Activated CD4-positive, alpha-beta T cell treated with anti-CD3 and anti-CD28 coated beads, Interleukin-2, amount 10 ng/mL, durations not matched to agents 7 days and 5 days (primary cell): ENCODE measurements around the gene MEGF11. TPM values are rescaled to one million over a fixed set of nuclear protein-coding genes. Genes with fewer than 3 reads are reported as not detected.

Source experiments
- CTCF ChIA-PET: fragments of 350-600 bp; sonication (Branson Sonifier 250); formaldehyde crosslinking; loops from one replicate; lab custom pipeline; 2021; ENCODE audit warnings: antibody characterized with exemption; lab: Charles Lee
- POLR2A ChIA-PET: fragments of 350-600 bp; sonication (Branson Sonifier 250); formaldehyde crosslinking; loops from one replicate; lab custom pipeline; 2021; ENCODE audit warnings: antibody characterized with exemption; lab: Charles Lee
- DNase-seq: peaks from one replicate; pipeline ENCODE4 v3.0.0-alpha.2; 2020
- H3K27ac Mint-ChIP-seq: one replicate; pipeline ENCODE4 v1.8.0; 2021; ENCODE audit warnings: mild to moderate bottlenecking, moderate library complexity, mixed read lengths
- H3K27me3 Mint-ChIP-seq: one replicate; pipeline ENCODE4 v1.8.0; 2021; ENCODE audit warnings: mixed read lengths
- H3K36me3 Mint-ChIP-seq: one replicate; pipeline ENCODE4 v1.8.0; 2021; ENCODE audit warnings: low read depth, mixed read lengths
- H3K4me1 Mint-ChIP-seq: one replicate; pipeline ENCODE4 v1.8.0; 2021; ENCODE audit warnings: mixed read lengths
- H3K4me3 Mint-ChIP-seq: one replicate; pipeline ENCODE4 v1.8.0; 2021; ENCODE audit warnings: mild to moderate bottlenecking, moderate library complexity, mixed read lengths
- H3K9me3 Mint-ChIP-seq: one replicate; pipeline ENCODE4 v1.8.0; 2021; ENCODE audit warnings: mixed read lengths
- total RNA-seq, 2 experiments: library from RNA; stranded (reverse); gene quantifications; one replicate each; pipeline ENCODE4 v1.2.3, GENCODE V29; 2021

Gene MEGF11
- total RNA-seq, 2 experiments from 2014 or later, result not detected

GRCh38 chr15:66117841-66118240 is 135.7 kb downstream of the MEGF11 start:
- no peak for DNase-seq
- peaks cover 8% of the 10 kb centered on the region for H3K4me1 Mint-ChIP-seq
- H3K9me3 Mint-ChIP-seq, result no peaks in the 10 kb centered on the region
- POLR2A ChIA-PET, result no interaction called here
- CTCF ChIA-PET, result no interaction called here
- no peak overlapping the region for H3K27ac Mint-ChIP-seq
- no peaks in the 10 kb centered on the region for H3K36me3 Mint-ChIP-seq
- peaks cover 8% of the 10 kb centered on the region for H3K27me3 Mint-ChIP-seq
- no peak overlapping the region for H3K4me3 Mint-ChIP-seq

- no peak overlapping the region for H3K4me3 Mint-ChIP-seq
- H3K36me3 Mint-ChIP-seq, result no peaks in the 10 kb centered on the region
- H3K4me1 Mint-ChIP-seq, result peaks cover 8% of the 10 kb centered on the region
- H3K9me3 Mint-ChIP-seq, result no peaks in the 10 kb centered on the region
- CTCF ChIA-PET, result interaction anchor here (0.7 kb wide), 1 partner anchor 11 kb away, joined by 4 read pairs; no protein-coding TSS in a partner anchor
- DNase-seq, result peak; percentile 29
- H3K27me3 Mint-ChIP-seq, result peaks cover 15% of the 10 kb centered on the region
- H3K27ac Mint-ChIP-seq, result peak overlapping the region; percentile 3
- POLR2A ChIA-PET, result no interaction called here
These were observed 137.9 kb downstream of the MEGF11 start for GRCh38 chr15:66115568-66116206.

DNA sequence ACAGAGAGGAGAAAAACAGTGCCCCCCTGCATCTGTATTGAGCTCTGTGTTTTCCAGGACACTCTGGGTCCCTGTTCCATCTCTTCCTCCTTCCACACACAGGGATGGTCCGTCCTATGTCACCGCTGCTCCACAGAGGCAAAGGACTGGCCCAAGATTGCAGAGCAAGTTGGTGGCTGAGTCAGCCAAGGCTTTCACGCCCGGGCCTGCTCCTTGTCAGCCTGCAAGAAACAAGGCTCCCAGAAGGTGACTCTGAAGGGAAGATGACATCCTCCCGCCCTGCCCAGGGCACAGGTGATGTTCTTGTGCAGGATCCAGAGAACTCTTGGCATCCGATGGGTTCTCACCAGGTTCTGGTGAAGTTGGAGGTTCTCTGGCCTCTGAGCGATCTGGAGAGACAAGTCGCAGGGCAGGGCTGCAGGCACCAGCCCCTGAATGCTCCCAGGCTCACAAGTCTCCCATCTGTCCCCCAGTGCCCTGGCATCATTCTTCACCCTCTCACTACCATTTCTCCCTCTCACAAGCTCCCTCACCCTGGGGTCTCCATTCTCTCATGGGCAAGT is 138.6 kb downstream of the MEGF11 start:
- ChIA-PET CTCF (interaction anchor here (0.7 kb wide), 1 partner anchor 12 kb away, joined by 4 read pairs; no protein-coding TSS in a partner anchor), POLR2A (no interaction called here)
- Mint-ChIP-seq H3K27me3 (peaks cover 15% of the 10 kb centered on the region), H3K4me3 (no peak overlapping the region), H3K36me3 (no peaks in the 10 kb centered on the region), H3K9me3 (no peaks in the 10 kb centered on the region), H3K27ac (no peak overlapping the region), H3K4me1 (peaks cover 8% of the 10 kb centered on the region)
- DNase-seq, result no peak

DNA sequence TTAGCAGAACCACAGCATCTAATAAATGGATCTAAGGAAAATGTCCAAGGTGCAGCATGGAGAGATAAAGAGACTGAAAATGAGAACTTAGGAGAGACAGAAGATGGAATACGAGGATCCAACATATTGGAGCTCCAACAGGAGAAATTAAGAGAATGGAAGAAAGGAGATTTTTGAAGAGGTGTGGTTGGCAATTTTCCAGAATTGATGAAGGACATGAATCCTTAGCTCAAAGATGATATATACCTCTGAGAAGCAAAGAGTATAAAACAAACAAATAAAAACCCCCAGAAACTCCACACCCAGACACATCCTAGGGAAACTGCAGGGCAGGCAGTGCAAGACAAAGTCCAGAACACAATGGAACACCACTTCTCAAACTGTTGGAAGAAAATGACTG is 141.2 kb downstream of the MEGF11 start:
- ChIA-PET CTCF (interaction anchor here (0.6 kb wide), 1 partner anchor 97 kb away, joined by 5 read pairs; no protein-coding TSS in a partner anchor), POLR2A (interaction anchor here (0.6 to 0.7 kb wide), 2 partner anchors 43 to 114 kb away, joined by 5 to 11 read pairs; no protein-coding TSS in a partner anchor)
- peaks cover 21% of the 10 kb centered on the region for H3K27me3 Mint-ChIP-seq
- H3K9me3 Mint-ChIP-seq, result no peaks in the 10 kb centered on the region
- H3K4me3 Mint-ChIP-seq, result no peak overlapping the region
- H3K27ac Mint-ChIP-seq, result no peak overlapping the region
- peaks cover 8% of the 10 kb centered on the region for H3K4me1 Mint-ChIP-seq
- DNase-seq, result no peak
- H3K36me3 Mint-ChIP-seq, result no peaks in the 10 kb centered on the region

DNA sequence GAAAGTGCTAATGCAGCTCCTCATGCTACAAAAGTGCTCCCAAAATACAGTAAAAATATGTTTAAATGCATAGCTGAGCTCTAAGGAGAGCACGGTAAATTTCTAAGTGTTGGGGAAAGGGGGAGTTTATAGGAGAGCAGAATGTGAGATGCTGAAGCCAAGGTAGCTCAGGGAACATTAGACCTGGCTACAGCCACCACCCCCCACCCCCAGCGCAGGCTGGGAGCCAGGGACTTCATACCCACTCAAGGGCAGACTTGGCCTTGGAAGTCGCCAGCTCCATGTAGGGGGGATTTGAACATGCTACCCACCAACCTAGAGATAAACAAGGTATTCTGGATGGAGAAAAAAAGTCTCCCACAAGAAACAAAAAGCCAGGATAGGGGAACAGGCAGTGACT is 142.2 kb downstream of the MEGF11 start:
- Mint-ChIP-seq H3K4me1 (peaks cover 8% of the 10 kb centered on the region), H3K36me3 (no peaks in the 10 kb centered on the region), H3K27me3 (peaks cover 21% of the 10 kb centered on the region), H3K4me3 (no peak overlapping the region), H3K27ac (no peak overlapping the region), H3K9me3 (no peaks in the 10 kb centered on the region)
- ChIA-PET POLR2A (no interaction called here), CTCF (no interaction called here)
- DNase-seq, result no peak

GRCh38 chr15:66110864-66111263 is 142.7 kb downstream of the MEGF11 start:
- Mint-ChIP-seq H3K4me3 (no peak overlapping the region), H3K4me1 (peaks cover 4% of the 10 kb centered on the region), H3K27ac (no peak overlapping the region), H3K36me3 (no peaks in the 10 kb centered on the region), H3K9me3 (no peaks in the 10 kb centered on the region), H3K27me3 (peaks cover 21% of the 10 kb centered on the region)
- CTCF ChIA-PET, result interaction anchor here (0.6 kb wide), 1 partner anchor 969 kb away, joined by 3 read pairs; no protein-coding TSS in a partner anchor
- DNase-seq, result no peak
- POLR2A ChIA-PET, result no interaction called here

- CTCF ChIA-PET, result interaction anchor here (0.6 to 1.5 kb wide), 2 partner anchors 17 to 177 kb away, joined by 4 read pairs; no protein-coding TSS in a partner anchor
- POLR2A ChIA-PET, result no interaction called here
- H3K4me3 Mint-ChIP-seq, result no peak overlapping the region
- H3K9me3 Mint-ChIP-seq, result no peaks in the 10 kb centered on the region
- no peaks in the 10 kb centered on the region for H3K36me3 Mint-ChIP-seq
- H3K4me1 Mint-ChIP-seq, result no peaks in the 10 kb centered on the region
- DNase-seq, result no peak
- H3K27ac Mint-ChIP-seq, result no peak overlapping the region
- peaks cover 21% of the 10 kb centered on the region for H3K27me3 Mint-ChIP-seq
These were observed 143.7 kb downstream of the MEGF11 start for GRCh38 chr15:66109826-66110225.

GRCh38 chr15:66108483-66109265 is 144.9 kb downstream of the MEGF11 start:
- Mint-ChIP-seq H3K27me3 (peaks cover 16% of the 10 kb centered on the region), H3K27ac (no peak overlapping the region), H3K36me3 (no peaks in the 10 kb centered on the region), H3K9me3 (no peaks in the 10 kb centered on the region), H3K4me1 (no peaks in the 10 kb centered on the region), H3K4me3 (no peak overlapping the region)
- ChIA-PET POLR2A (no interaction called here), CTCF (interaction anchor here (1.5 kb wide), 1 partner anchor 18 kb away, joined by 4 read pairs; no protein-coding TSS in a partner anchor)
- no peak for DNase-seq

DNA sequence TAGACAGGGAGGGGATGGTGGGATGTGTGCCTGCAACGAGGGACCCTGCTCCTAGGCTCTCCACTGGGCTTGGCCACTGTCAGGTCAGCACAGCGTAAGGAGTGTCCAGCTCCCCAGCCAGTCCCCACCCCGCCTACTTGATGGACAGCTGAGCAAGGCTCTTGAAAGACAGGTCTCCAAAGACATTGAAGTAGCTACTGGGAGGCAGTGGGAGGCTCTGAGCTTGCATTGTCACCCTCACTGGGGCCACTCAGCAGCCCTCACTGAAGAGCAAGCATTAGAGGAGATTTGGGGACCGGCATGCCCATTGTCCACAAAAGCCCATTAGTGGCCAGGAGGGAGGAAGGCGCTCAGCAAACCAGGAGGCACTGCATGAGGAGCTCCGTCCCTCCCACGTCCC is 146.5 kb downstream of the MEGF11 start:
- ChIA-PET POLR2A (no interaction called here), CTCF (no interaction called here)
- Mint-ChIP-seq H3K27ac (no peak overlapping the region), H3K4me3 (no peak overlapping the region), H3K36me3 (no peaks in the 10 kb centered on the region), H3K4me1 (no peaks in the 10 kb centered on the region), H3K9me3 (no peaks in the 10 kb centered on the region), H3K27me3 (peaks cover 13% of the 10 kb centered on the region)
- DNase-seq, result no peak

GRCh38 chr15:66105286-66106265 is 148.0 kb downstream of the MEGF11 start:
- Mint-ChIP-seq H3K27me3 (peaks cover 8% of the 10 kb centered on the region), H3K4me3 (no peak overlapping the region), H3K27ac (no peak overlapping the region)

GRCh38 chr15:66103293-66103590 is 150.3 kb downstream of the MEGF11 start:
- Mint-ChIP-seq H3K27ac (no peak overlapping the region), H3K27me3 (peaks cover 2% of the 10 kb centered on the region), H3K36me3 (no peaks in the 10 kb centered on the region), H3K4me3 (no peak overlapping the region), H3K9me3 (no peaks in the 10 kb centered on the region), H3K4me1 (no peaks in the 10 kb centered on the region)
- no peak for DNase-seq
- ChIA-PET POLR2A (no interaction called here), CTCF (interaction anchor here (0.6 kb wide), 1 partner anchor 179 kb away, joined by 3 read pairs; no protein-coding TSS in a partner anchor)

More at GRCh38 chr15:66105286-66106265, 148.0 kb downstream of the MEGF11 start:
- Mint-ChIP-seq H3K36me3 (no peaks in the 10 kb centered on the region), H3K9me3 (no peaks in the 10 kb centered on the region), H3K4me1 (no peaks in the 10 kb centered on the region)
- DNase-seq, result no peak
- CTCF ChIA-PET, result interaction anchor here (1.0 kb wide), 1 partner anchor 10 kb away, joined by 3 read pairs; no protein-coding TSS in a partner anchor
- POLR2A ChIA-PET, result no interaction called here
